ENCODE results near the gene ATP6V1F.

The ATP6V1F gene

DNA sequence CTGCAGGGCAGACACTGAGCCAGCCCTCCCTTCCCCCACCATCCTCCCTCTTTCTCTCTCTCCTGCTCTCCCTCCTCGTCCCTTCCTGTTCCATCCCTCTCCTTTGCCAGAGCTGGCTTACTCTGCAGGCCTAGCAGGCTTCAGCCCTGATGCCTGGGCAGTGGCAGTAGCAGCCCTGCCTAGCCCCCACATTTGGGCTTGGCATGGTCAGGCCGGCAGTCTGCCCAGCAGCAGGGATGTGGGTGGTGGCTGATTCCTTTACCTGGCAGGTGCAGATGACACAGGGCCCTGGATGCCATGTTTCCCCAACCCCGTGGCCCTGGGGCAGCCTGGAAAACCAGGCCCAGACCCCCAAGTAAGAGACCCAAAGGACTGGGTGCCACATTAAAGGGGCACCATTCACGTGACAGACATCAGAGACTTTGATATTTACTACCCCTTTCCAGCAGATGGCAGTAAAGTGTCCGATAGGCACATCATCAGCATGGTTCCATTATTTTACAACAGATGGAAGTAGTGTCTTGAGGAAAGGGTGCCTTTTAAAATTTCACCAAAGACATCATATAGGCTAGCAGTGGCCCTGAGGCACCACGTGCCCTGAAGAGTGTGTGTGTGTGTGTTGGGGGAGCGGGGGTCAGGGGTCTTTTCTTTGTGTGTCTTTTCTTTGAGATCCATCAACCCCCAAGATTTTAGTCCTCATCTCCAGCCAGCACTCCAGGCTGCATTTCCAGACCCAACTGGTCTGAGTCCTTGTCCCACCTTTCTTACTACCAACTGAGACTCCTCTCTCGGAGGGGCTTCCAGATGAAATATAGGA, 41.9 kb downstream of the ATP6V1F start:
- ATAC-seq (ENCODE audit: low read depth) (peak; percentile 51; the same call in 2 of the 3 replicates), DNase-seq (ENCODE audit: low spot score) (peak; percentile 27)
- TF ChIP-seq, protein P1, sequence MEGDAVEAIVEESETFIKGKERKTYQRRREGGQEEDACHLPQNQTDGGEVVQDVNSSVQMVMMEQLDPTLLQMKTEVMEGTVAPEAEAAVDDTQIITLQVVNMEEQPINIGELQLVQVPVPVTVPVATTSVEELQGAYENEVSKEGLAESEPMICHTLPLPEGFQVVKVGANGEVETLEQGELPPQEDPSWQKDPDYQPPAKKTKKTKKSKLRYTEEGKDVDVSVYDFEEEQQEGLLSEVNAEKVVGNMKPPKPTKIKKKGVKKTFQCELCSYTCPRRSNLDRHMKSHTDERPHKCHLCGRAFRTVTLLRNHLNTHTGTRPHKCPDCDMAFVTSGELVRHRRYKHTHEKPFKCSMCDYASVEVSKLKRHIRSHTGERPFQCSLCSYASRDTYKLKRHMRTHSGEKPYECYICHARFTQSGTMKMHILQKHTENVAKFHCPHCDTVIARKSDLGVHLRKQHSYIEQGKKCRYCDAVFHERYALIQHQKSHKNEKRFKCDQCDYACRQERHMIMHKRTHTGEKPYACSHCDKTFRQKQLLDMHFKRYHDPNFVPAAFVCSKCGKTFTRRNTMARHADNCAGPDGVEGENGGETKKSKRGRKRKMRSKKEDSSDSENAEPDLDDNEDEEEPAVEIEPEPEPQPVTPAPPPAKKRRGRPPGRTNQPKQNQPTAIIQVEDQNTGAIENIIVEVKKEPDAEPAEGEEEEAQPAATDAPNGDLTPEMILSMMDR (IDR thresholded peaks at IDR 0.05; ENCODE audit: poor library complexity, severe bottlenecking) = peak; percentile 78
- Histone ChIP-seq H3K9me3 (ENCODE audit: severe bottlenecking) (no peaks in the 10 kb centered on the region), H3K4me1 (ENCODE audit: insufficient read depth, poor library complexity, severe bottlenecking) (peaks cover 4% of the 10 kb centered on the region), H3K4me3 (ENCODE audit: severe bottlenecking) (no peak overlapping the region), H3K27ac (ENCODE audit: poor library complexity, severe bottlenecking) (no peak overlapping the region), H3K27me3 (ENCODE audit: insufficient read depth, poor library complexity, severe bottlenecking) (no peaks in the 10 kb centered on the region), H3K36me3 (ENCODE audit: low read depth) (no peaks in the 10 kb centered on the region)

DNA sequence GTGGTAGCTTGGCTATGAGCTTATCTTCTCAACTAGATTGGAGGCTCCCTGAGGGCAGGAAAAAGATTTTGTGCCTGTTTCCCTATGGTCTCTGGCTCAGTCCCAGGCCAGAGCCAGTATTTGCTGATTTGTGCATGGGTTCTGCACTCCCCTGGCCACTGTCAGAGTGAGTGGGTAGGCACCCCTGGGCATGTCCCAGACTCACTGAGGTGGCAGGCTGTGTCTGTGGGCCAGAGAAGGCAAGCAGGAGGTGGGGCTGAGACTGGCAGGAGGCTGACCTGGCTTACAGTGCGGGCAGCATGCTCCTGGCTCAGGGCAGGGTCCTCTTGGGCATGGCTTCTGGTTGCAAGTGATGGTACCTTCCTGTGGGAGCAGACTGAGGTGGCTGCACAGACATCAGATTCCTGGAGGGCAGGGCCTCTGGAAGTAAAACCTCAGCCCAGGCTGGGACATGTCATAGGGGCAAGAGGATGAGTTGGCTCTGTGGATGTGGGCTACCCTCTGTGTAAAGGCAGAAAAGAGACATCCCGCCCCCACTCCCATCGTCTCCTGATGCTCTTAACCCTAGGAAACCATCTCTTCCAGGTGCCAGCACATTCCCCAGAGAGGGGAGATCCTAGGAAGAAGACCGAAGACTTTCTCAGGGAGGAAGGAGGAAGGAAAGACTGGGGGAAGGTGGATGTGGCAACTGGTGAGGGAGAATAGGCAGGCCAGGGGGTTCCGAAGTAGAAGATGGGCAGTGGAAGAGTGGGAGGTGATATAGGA, 43.5 kb downstream of the ATP6V1F start:
- TF ChIP-seq, protein P1 (IDR thresholded peaks at IDR 0.05; ENCODE audit: poor library complexity, severe bottlenecking) = no peak
- Histone ChIP-seq H3K4me1 (ENCODE audit: insufficient read depth, poor library complexity, severe bottlenecking) (peaks cover 4% of the 10 kb centered on the region), H3K4me3 (ENCODE audit: severe bottlenecking) (no peak overlapping the region), H3K9me3 (ENCODE audit: severe bottlenecking) (no peaks in the 10 kb centered on the region), H3K27ac (ENCODE audit: poor library complexity, severe bottlenecking) (no peak overlapping the region), H3K36me3 (ENCODE audit: low read depth) (no peaks in the 10 kb centered on the region), H3K27me3 (ENCODE audit: insufficient read depth, poor library complexity, severe bottlenecking) (peaks cover 7% of the 10 kb centered on the region)
- ATAC-seq (ENCODE audit: low read depth) = no peak
- peak; percentile 40 for DNase-seq (ENCODE audit: low spot score)

DNA sequence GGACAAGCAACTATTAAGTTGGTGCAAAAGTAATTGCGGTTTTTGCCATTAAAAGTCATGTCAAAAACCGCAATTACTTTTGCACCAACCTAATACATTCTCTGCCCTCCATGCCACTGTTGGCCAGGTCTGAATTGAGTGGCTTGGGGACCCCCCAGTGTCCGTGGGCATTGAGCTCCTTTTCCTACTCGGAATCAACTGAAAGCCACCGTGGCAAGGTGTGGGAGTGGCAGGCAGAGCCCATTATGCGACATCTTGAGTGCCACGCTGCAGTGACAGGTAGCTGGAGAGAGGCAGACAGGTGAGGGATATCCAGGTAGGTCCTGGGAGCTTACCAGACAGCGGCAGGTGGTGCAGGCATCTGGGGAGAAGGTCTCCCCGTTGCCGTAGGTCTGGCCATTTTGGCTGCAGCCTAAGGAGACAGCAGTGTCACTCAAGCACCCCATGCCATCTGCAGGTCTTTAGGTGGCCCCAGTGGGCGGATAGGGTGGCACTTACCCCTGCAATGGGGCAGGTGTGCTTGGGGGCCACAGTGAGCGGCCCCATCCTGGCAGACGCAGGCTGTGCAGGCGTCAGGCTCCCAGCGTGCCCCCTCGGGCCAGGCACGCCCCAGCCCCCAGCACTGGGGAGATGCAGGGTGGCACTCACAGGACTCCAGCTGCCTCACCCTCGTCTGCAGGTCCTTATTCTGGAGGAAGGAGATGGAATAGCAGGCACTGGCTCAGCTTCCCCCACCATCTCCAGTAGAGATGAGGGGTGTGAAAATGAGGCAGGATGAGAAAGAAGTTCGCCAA, 44.3 kb downstream of the ATP6V1F start:
- no peaks in the 10 kb centered on the region for H3K9me3 ChIP-seq (ENCODE audit: severe bottlenecking)
- no peak overlapping the region for H3K27ac ChIP-seq (ENCODE audit: poor library complexity, severe bottlenecking)
- H3K36me3 ChIP-seq (ENCODE audit: low read depth) = no peaks in the 10 kb centered on the region
- H3K27me3 ChIP-seq (ENCODE audit: insufficient read depth, poor library complexity, severe bottlenecking) = peaks cover 7% of the 10 kb centered on the region
- ATAC-seq (ENCODE audit: low read depth) = no peak
- TF ChIP-seq, protein P1 (IDR thresholded peaks at IDR 0.05; ENCODE audit: poor library complexity, severe bottlenecking) = no peak
- no peak overlapping the region for H3K4me3 ChIP-seq (ENCODE audit: severe bottlenecking)
- DNase-seq (ENCODE audit: low spot score) = peak; percentile 47
- H3K4me1 ChIP-seq (ENCODE audit: insufficient read depth, poor library complexity, severe bottlenecking) = peaks cover 4% of the 10 kb centered on the region

DNA sequence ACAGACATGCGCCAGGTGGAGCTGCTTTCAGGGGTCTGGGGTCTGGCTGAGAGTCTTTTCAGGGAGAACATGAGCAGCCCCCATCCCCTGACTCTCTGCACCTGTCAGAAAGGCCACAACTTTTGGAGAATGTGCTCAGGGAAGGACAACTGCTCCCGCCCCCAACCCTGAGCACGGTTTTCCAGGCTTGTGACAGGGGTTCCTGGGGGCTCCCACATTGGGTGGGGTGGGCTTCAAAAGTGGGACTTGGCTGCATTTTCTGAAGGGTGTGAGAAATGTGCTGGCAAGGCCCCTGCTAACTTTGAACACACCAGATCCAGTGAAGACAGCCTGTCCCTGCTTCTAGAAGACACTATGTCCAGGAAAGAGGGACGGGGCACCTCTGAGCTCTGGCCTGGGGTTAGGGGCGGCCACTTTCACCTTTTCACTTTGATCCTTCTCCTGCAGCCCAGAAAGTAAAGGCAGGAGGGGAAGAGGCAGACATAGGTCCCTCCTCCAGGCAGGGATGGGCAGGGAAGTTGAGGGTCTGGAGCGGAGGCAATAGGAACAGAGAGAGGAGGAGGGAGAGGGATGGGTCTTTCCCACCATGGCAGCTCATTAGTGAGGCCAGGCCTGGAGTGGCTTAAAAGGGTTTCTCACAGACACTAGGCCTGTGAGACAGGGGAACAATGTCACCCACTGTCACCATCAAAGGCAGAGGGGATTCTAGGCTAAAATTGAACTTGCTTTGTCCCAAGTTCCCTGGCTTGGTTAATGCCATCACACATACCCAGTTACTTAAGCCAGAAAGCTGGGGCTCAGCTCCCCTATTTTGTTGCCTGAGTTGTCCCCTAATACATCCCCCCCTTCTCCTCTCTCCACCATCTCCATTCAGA, 46.3 kb downstream of the ATP6V1F start:
- H3K9me3 ChIP-seq (ENCODE audit: severe bottlenecking) = no peaks in the 10 kb centered on the region
- TF ChIP-seq, protein P1 (IDR thresholded peaks at IDR 0.05; ENCODE audit: poor library complexity, severe bottlenecking) = no peak
- no peak overlapping the region for H3K27ac ChIP-seq (ENCODE audit: poor library complexity, severe bottlenecking)
- no peaks in the 10 kb centered on the region for H3K36me3 ChIP-seq (ENCODE audit: low read depth)
- DNase-seq (ENCODE audit: low spot score) = peak; percentile 23
- no peak for ATAC-seq (ENCODE audit: low read depth)
- H3K27me3 ChIP-seq (ENCODE audit: insufficient read depth, poor library complexity, severe bottlenecking) = peaks cover 7% of the 10 kb centered on the region
- no peak overlapping the region for H3K4me3 ChIP-seq (ENCODE audit: severe bottlenecking)
- H3K4me1 ChIP-seq (ENCODE audit: insufficient read depth, poor library complexity, severe bottlenecking) = no peaks in the 10 kb centered on the region
